WTC11 (cell line): ENCODE measurements around the gene VWA3A.

Source experiments
- CTCF ChIP-seq: fragments of 200-600 bp; IDR thresholded peaks from 2 replicates; pipeline ENCODE4 v1.8.0; 2022; ENCODE audit warnings: antibody characterized with exemption
- IRF1 ChIP-seq: sonication (generic); formaldehyde crosslinking; IDR thresholded peaks from 2 replicates; pipeline ENCODE4 v1.8.0; 2023; ENCODE audit warnings: missing genetic modification reagents

GRCh38 chr16:22099256-22099975 lies 7.1 kb downstream of the VWA3A start:
- TF ChIP-seq CTCF: no peak
- TF ChIP-seq IRF1: no peak
